ENCODE measurements around the gene STK25. TPM values are rescaled to one million over a fixed set of nuclear protein-coding genes. Genes with fewer than 3 reads are reported as not detected.

The STK25 gene
- total and polyA plus RNA-seq, 2 of the 8 experiments (the other 6 are each of a cell fraction or from before 2014, with no cell fraction given): 159 to 546 TPM

DNA sequence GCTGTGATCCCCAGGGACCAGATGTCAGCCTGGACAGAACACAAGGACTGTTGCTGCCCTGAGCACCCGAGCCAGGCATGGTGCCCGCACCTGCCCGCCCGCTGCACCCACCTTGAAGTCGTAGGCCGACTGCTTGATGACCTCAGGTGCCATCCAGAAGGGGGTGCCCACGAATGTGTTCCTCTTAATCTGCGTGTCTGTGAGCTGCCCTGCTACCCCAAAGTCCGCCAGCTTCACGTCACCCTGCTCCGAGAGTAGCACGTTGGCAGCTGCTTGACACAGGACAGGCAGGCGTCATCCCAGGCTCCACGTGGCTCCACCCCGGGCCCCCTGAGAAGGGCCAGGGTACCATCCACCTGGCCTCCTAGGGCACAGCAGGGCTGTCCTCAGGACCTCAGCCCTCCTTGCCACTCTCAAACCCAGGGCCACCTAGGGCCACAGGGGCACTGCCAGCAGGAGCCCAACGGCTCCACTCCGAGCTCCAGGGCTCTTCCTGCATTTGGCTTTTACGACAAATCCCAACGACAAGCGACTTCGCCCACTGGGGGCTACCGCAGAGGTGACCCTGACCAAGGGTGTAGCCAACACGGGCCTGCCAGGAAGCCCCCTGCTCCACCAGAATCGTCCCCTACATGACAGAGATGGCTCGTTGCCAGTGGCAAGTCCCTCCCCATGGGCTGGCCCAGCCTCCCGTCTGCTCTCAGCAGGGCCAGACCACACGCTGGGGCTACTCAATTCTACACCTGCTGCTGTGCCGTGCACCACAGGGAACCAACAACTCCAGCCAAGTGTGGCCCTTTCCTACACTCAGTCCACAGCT is 9.0 kb downstream of the STK25 start:
- Histone ChIP-seq H3K9me3 (ENCODE audit: insufficient read depth in 2 of 2, low read depth in 1 of 2, low read length in 1 of 2) (no peaks in the 10 kb centered on the region), H2BK120ac (replicated peaks; ENCODE audit: low read depth, low read length) (no peak overlapping the region), H3K4me1 (replicated peaks in 1 of 4; ENCODE audit: control insufficient read depth in 3 of 4, insufficient read depth in 4 of 4, low read length in 3 of 4) (no peaks in the 10 kb centered on the region; a peak in 1 of 7 replicates), H3K56ac (replicated peaks; ENCODE audit: insufficient read length, low read depth, low read length) (no peak overlapping the region), H3K4me3 (ENCODE audit: extremely low read depth in 1 of 4, insufficient read depth in 2 of 4, low read depth in 3 of 4, low read length in 4 of 4) (no peak overlapping the region), H2BK15ac (ENCODE audit: low read length) (no peak overlapping the region), H4K5ac (ENCODE audit: insufficient read length, low read depth, low read length) (no peak overlapping the region), H3K27me3 (replicated peaks in 1 of 4; ENCODE audit: control insufficient read depth in 3 of 4, extremely low read depth in 1 of 4, insufficient read depth in 3 of 4, low read length in 3 of 4) (no peaks in the 10 kb centered on the region), H3K36me3 (ENCODE audit: control insufficient read depth in 2 of 4, insufficient read depth in 4 of 4, low read length in 3 of 4) (peaks cover 8 to 52% (median 39%) of the 10 kb centered on the region in 4 experiments), H3K23me2 (ENCODE audit: low read depth, low read length) (no peaks in the 10 kb centered on the region), H3K79me2 (ENCODE audit: control insufficient read depth in 1 of 2, insufficient read depth in 2 of 2, low read length in 2 of 2) (peaks cover 3 to 19% of the 10 kb centered on the region in 2 experiments; a peak in 2 of 4 replicates), H3K9ac (replicated peaks in 1 of 4; ENCODE audit: extremely low read depth in 1 of 4, low read depth in 3 of 4, low read length in 3 of 4) (no peak overlapping the region), H3K27ac (ENCODE audit: low read depth, low read length) (no peak overlapping the region), H2BK12ac (ENCODE audit: low read depth, low read length) (no peak overlapping the region), H2BK20ac (ENCODE audit: low read length) (no peak overlapping the region), H3K4ac (replicated peaks; ENCODE audit: insufficient read length, low read depth, low read length) (no peak overlapping the region), H3K23ac (ENCODE audit: insufficient read length) (no peak overlapping the region), H3K14ac (ENCODE audit: insufficient read length) (no peak overlapping the region), H4K20me1 (replicated peaks in 1 of 2; ENCODE audit: control insufficient read depth in 1 of 2, insufficient read depth in 2 of 2, low read length in 2 of 2) (peaks cover 14 to 36% of the 10 kb centered on the region in 2 experiments), H3K18ac (ENCODE audit: extremely low read depth, low read length) (no peak overlapping the region), H4K8ac (ENCODE audit: extremely low read depth, insufficient read depth, low read length) (no peak overlapping the region), H2BK5ac (ENCODE audit: low read depth, low read length) (no peak overlapping the region; the same call in 1 of the 2 replicates), H3K79me1 (ENCODE audit: low read depth, low read length) (peaks cover 9% of the 10 kb centered on the region), H3K4me2 (ENCODE audit: insufficient read depth in 1 of 2, low read depth in 2 of 2, low read length in 2 of 2) (no peak overlapping the region), H2AFZ (ENCODE audit: low read length) (no peak overlapping the region), H4K91ac (replicated peaks; ENCODE audit: insufficient read length, low read length) (no peak overlapping the region), H2AK5ac (ENCODE audit: low read depth, low read length) (no peak overlapping the region)
- 91% methylated on average over 28 of the region's 28 CpGs; no CpG with 5 or more reads in 1 of the 2 experiments for WGBS, 2 experiments (ENCODE audit: extremely low coverage in 1 of 2, insufficient coverage in 1 of 2, insufficient read length in 1 of 2, insufficient replicate concordance in 2 of 2, low coverage in 1 of 2, low lambda C conversion rate in 2 of 2, missing lambda C conversion rate in 1 of 2)
- FAIRE-seq (no peak), DNase-seq (ENCODE audit: low read depth in 1 of 2, low spot score in 2 of 2) (no peak)
- CTCF ChIA-PET (ENCODE audit: partially characterized antibody): interaction anchor here (1.4 to 1.6 kb wide), 3 partner anchors 8 to 96 kb away, joined by 4 read pairs; no protein-coding TSS in a partner anchor
- POLR2A ChIA-PET (ENCODE audit: partially characterized antibody): interaction anchor here (0.8 to 1.8 kb wide), 6 partner anchors 7 to 16 kb away, joined by 3 to 5 read pairs (median 4); no protein-coding TSS in a partner anchor
- TF ChIP-seq EZH2 (IDR thresholded peaks at IDR 0.05; ENCODE audit: low read depth, low read length, severe bottlenecking) (no peak), NANOG (IDR thresholded peaks at IDR 0.05; ENCODE audit: insufficient read depth, low read depth, low read length, poor library complexity, severe bottlenecking) (no peak), BRCA1 (IDR thresholded peaks at IDR 0.05; ENCODE audit: low read depth, low read length) (no peak), TAF7 (optimal IDR thresholded peaks at IDR 0.05; ENCODE audit: borderline replicate concordance, low read depth, low read length) (no peak), CHD2 (IDR thresholded peaks at IDR 0.05; ENCODE audit: low read length) (no peak), BCL11A (IDR thresholded peaks at IDR 0.05; ENCODE audit: low read depth in 2 of 2, low read length in 2 of 2) (no peak), GABPA (IDR thresholded peaks at IDR 0.05; ENCODE audit: borderline replicate concordance, insufficient read depth, low read length) (no peak), TCF12 (IDR thresholded peaks at IDR 0.05; ENCODE audit: low read depth, low read length) (no peak), KDM1A (IDR thresholded peaks at IDR 0.05; ENCODE audit: borderline replicate concordance, low read length) (no peak), BACH1 (IDR thresholded peaks at IDR 0.05; ENCODE audit: low read length) (no peak), CREB1 (IDR thresholded peaks at IDR 0.05) (no peak)
- TF ChIP-seq, protein P1, sequence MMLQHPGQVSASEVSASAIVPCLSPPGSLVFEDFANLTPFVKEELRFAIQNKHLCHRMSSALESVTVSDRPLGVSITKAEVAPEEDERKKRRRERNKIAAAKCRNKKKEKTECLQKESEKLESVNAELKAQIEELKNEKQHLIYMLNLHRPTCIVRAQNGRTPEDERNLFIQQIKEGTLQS (IDR thresholded peaks at IDR 0.05; ENCODE audit: insufficient read depth, low read depth, low read length): no peak
